ENCODE results near the gene KBTBD3.

Gene KBTBD3, protein sequence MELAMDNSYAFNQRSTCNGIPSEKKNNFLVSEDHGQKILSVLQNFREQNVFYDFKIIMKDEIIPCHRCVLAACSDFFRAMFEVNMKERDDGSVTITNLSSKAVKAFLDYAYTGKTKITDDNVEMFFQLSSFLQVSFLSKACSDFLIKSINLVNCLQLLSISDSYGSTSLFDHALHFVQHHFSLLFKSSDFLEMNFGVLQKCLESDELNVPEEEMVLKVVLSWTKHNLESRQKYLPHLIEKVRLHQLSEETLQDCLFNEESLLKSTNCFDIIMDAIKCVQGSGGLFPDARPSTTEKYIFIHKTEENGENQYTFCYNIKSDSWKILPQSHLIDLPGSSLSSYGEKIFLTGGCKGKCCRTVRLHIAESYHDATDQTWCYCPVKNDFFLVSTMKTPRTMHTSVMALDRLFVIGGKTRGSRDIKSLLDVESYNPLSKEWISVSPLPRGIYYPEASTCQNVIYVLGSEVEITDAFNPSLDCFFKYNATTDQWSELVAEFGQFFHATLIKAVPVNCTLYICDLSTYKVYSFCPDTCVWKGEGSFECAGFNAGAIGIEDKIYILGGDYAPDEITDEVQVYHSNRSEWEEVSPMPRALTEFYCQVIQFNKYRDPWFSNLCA

DNA sequence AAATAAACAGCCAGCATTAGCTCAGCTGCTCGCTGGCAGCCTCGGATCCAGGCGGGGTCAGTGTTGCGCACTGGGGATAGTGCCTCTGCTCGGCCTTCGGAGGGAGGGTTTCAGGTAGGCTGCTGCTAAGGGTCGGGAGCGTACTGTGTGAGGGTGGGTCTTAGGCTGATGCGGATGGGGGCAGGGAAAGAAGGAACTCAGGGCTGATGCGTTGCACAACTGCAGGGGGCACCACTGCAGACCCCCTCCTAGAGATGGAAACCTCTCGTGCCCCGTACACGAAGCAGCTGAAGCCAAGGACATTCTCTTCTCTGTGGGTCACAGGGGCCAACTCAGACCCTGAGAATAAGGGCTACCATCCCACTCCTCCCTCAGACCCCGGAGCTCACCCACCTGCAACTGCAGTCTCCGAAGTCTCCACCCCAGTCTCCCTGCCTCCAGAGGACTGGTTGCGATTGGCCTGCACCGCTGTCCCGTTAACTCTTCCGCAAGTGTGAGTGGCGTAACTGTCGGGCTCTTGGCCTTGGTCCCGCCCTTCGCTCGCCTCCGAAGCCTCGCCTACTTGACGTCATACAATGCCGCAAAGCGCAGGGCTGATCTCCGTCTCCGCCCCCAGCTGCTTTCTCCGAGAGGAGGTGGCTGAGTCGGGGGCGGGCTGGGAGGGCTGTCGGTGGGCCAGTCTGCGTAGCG is at the start of gene KBTBD3:
KBTBD3 (minus strand) TSS at position 429 of the 690 bp plus-strand sequence. CDS start 18,250 bp downstream, outside the sequence.
- DNase-seq (ENCODE audit: low spot score in 2 of 2) (peak; percentile 96 to 98), ATAC-seq (replicated peaks; ENCODE audit: extremely low read depth, poor library complexity, severe bottlenecking) (peak; percentile 94)
- Mint-ChIP-seq H3K27me3 (no peaks in the 10 kb centered on the region), H3K27ac (ENCODE audit: low read depth) (peak within 1 kb of the TSS; percentile 95), H3K36me3 (ENCODE audit: insufficient read depth) (peaks cover 28% of the 10 kb centered on the region), H3K4me3 (peak within 1 kb of the TSS; percentile 95), H3K4me1 (peaks cover 57% of the 10 kb centered on the region), H3K9me3 (no peaks in the 10 kb centered on the region)

DNA sequence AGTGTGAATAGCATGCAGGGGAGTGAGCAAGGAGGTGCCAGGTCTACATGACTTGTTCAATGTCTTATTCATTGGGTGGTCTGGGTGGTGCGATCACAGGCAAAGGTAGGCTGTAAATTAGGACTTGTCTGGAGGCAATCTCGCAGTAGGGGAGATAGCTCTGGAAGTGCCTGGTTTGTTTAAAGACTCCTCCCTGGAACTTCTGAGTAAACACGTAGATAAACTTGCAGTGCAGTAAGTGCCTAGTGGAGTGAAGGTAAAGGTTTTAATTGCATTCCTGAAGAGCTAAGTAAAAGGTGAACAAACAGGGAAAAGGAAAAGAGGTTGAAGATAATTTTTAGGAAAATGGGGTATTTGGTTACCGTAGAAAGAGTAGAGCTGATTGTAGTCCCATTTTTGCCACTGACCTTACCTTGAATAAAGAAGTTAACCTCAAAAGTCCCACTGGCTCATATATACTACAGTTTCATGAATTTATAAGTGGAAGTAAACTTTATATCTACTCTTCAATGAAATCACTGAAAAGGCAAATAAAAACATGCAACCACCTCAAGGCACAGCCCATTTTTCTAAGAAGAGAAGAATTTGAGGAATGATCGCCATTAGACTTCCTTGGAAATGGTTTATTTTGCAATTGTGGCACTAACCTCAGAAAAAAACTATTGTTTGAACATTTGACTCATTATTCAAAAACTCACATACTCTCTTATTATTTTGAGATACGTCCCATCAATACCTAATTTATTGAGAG is 44.6 kb upstream of the KBTBD3 start:
- no peaks in the 10 kb centered on the region for H3K9me3 Mint-ChIP-seq
- ATAC-seq (replicated peaks; ENCODE audit: extremely low read depth, poor library complexity, severe bottlenecking) (no peak), DNase-seq (ENCODE audit: low spot score in 2 of 2) (no peak)
- peaks cover 47% of the 10 kb centered on the region for H3K27me3 Mint-ChIP-seq
- no peak overlapping the region for H3K27ac Mint-ChIP-seq (ENCODE audit: low read depth)
- H3K4me1 Mint-ChIP-seq, result no peaks in the 10 kb centered on the region
- no peaks in the 10 kb centered on the region for H3K36me3 Mint-ChIP-seq (ENCODE audit: insufficient read depth)
- H3K4me3 Mint-ChIP-seq, result no peak overlapping the region

DNA sequence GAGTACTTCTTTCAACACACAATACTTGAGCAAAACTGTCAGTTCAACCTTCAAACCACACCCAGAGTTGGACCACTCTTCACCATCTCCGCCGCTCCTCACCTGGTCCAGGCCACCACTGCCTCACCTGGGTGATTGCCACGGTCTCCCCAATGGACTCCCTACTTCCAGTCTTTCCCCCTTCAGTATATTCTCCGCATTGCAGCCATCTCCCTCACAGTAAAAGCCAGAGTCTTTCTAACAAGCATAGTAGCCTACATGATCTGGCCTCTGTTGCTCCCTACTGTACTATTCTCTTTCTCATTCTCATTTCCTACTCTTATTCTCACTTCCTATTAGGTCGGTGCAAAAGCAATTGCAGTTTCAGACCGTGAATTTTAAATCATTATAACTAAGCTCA is 28.8 kb upstream of the KBTBD3 start:
- ATAC-seq (replicated peaks; ENCODE audit: extremely low read depth, poor library complexity, severe bottlenecking), result no peak
- no peaks in the 10 kb centered on the region for H3K36me3 Mint-ChIP-seq (ENCODE audit: insufficient read depth)
- H3K9me3 Mint-ChIP-seq, result no peaks in the 10 kb centered on the region
- no peaks in the 10 kb centered on the region for H3K4me1 Mint-ChIP-seq
- peaks cover 12% of the 10 kb centered on the region for H3K27me3 Mint-ChIP-seq
- no peak for DNase-seq (ENCODE audit: low spot score in 2 of 2)
- H3K4me3 Mint-ChIP-seq, result no peak overlapping the region
- H3K27ac Mint-ChIP-seq (ENCODE audit: low read depth), result no peak overlapping the region

DNA sequence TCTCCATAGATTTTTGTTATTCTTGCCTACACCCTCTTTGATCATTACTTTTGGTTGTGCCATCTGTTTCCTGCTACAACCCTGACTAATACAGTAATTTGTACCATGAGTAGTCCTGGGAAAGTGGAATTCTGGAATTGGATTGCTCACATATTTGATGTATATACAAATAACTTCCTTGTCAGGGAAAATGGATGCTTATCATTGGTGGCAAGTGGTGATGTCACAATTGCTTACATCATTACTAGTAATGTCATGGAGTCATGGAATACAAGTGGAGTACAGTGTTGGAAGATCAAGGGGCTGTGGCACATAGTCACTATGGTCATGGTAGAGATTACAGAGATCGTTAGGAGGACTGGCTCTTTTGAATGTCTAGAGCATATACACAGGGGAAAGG is 24.7 kb upstream of the KBTBD3 start:
- no peaks in the 10 kb centered on the region for H3K27me3 Mint-ChIP-seq
- DNase-seq (ENCODE audit: low spot score in 2 of 2) (no peak), ATAC-seq (replicated peaks; ENCODE audit: extremely low read depth, poor library complexity, severe bottlenecking) (no peak)
- H3K27ac Mint-ChIP-seq (ENCODE audit: low read depth), result no peak overlapping the region
- H3K4me1 Mint-ChIP-seq, result no peaks in the 10 kb centered on the region
- H3K36me3 Mint-ChIP-seq (ENCODE audit: insufficient read depth), result peaks cover 19% of the 10 kb centered on the region
- H3K4me3 Mint-ChIP-seq, result no peak overlapping the region
- H3K9me3 Mint-ChIP-seq, result no peaks in the 10 kb centered on the region

DNA sequence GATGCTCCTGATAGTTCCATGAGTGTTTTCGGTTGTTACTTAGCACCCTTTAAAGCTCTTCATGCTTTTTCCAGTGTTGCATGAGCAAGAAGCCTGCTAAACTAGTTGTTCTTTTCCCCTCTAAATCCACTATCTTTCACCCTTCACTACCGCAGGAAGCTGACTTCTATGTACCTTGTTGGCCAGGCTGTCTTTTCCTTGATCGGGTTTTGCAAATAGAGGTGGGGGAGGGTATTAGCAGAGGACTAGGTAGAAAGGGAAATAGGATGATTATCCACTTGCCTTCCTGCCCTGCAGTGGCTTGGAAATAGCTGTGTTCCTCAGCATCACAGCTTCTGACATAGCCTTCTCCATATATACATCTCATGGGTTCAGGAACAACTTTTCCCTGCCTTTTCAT is 24.2 kb upstream of the KBTBD3 start:
- Mint-ChIP-seq H3K27ac (ENCODE audit: low read depth) (no peak overlapping the region), H3K4me1 (no peaks in the 10 kb centered on the region), H3K9me3 (no peaks in the 10 kb centered on the region), H3K27me3 (no peaks in the 10 kb centered on the region), H3K4me3 (no peak overlapping the region), H3K36me3 (ENCODE audit: insufficient read depth) (peaks cover 23% of the 10 kb centered on the region)
- DNase-seq (ENCODE audit: low spot score in 2 of 2), result no peak
- ATAC-seq (replicated peaks; ENCODE audit: extremely low read depth, poor library complexity, severe bottlenecking), result no peak

DNA sequence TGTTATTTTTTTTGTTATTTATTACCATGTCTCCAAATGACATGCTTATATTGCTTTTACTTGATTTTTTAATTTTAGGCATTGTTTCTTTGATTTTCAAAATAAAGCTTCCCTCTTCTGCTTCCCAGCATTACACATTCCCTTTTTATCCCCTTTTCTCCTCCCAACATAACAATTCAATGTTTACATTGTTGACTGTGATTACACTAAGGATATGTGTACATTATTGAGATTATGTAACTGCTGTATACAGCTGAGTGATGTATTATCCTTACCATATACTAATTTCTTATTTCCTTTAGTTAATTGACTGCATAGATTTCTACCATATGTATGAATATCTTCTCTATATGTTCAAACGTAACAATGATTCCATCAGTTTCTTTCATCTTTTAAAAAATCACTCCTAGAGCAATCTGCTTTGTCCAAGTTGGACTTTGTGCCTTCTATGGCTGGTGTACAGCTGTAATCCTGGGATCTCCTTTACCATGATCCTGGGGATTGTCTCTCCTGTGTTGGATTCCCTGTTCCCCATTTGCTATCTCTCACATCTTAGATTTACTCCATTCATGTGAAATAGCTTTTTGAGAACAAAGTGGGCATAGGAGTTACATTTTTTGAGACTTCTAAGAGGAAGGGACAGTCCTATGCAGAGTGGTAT is 21.9 kb upstream of the KBTBD3 start:
- no peak overlapping the region for H3K4me3 Mint-ChIP-seq
- no peaks in the 10 kb centered on the region for H3K4me1 Mint-ChIP-seq
- ATAC-seq (replicated peaks; ENCODE audit: extremely low read depth, poor library complexity, severe bottlenecking) (no peak), DNase-seq (ENCODE audit: low spot score in 2 of 2) (no peak)
- no peaks in the 10 kb centered on the region for H3K9me3 Mint-ChIP-seq
- H3K27ac Mint-ChIP-seq (ENCODE audit: low read depth), result no peak overlapping the region
- peaks cover 36% of the 10 kb centered on the region for H3K36me3 Mint-ChIP-seq (ENCODE audit: insufficient read depth)
- no peaks in the 10 kb centered on the region for H3K27me3 Mint-ChIP-seq

DNA sequence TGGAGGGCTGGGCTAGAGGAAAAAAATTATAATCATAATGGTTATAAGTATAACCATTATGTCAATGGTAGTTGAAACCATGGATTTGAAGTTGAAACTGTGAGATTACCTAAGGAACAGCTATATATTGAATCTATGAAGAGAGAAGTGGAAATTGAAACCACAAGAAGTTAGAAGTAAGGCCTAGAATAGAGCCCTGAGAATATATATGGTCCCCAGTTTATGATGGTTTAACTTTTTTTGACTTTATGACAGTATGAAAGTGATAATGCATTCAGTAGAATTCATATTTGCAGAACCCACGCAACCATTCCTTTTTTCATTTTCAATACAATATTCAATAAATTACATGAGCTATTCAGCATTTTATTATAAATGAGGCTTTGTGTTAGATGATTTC is 15.3 kb upstream of the KBTBD3 start:
- H3K36me3 Mint-ChIP-seq (ENCODE audit: insufficient read depth), result peaks cover 36% of the 10 kb centered on the region
- H3K4me3 Mint-ChIP-seq, result no peak overlapping the region
- no peaks in the 10 kb centered on the region for H3K9me3 Mint-ChIP-seq
- DNase-seq (ENCODE audit: low spot score in 2 of 2), result no peak
- no peak for ATAC-seq (replicated peaks; ENCODE audit: extremely low read depth, poor library complexity, severe bottlenecking)
- H3K27me3 Mint-ChIP-seq, result no peaks in the 10 kb centered on the region
- no peak overlapping the region for H3K27ac Mint-ChIP-seq (ENCODE audit: low read depth)
- peaks cover 33% of the 10 kb centered on the region for H3K4me1 Mint-ChIP-seq

DNA sequence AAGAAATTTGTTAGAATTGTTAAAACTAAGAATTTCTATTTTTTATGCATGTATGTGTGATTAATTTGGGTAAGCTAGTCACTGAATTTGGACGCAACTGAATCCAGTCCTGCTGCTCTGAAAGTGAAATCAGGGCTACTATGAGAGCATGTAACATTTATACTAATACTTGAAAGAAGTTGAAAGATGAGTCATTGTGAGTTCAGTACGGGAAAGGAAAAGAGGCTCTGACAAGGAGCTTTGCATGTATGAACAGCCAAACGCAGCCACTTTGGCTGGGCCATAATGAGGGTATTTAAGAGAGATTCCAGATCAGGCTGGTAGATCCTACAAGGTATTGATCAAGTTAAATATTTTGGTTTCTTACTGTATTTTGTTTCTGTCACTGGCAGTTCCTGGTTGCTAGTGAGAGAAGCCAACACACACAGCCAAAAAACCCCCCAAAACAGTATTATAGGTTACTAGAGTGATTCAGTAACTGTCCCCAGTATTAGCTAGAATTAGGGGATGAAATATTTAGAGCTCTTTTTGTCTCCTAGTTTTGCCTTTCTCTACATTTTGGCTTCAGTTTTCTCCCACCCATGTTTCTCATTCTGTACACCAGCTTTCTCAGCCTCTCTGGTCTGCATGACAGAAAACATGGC is 14.5 kb upstream of the KBTBD3 start:
- ATAC-seq (replicated peaks; ENCODE audit: extremely low read depth, poor library complexity, severe bottlenecking), result no peak
- H3K27me3 Mint-ChIP-seq, result no peaks in the 10 kb centered on the region
- no peak for DNase-seq (ENCODE audit: low spot score in 2 of 2)
- no peak overlapping the region for H3K27ac Mint-ChIP-seq (ENCODE audit: low read depth)
- no peaks in the 10 kb centered on the region for H3K9me3 Mint-ChIP-seq
- no peak overlapping the region for H3K4me3 Mint-ChIP-seq
- H3K4me1 Mint-ChIP-seq, result peaks cover 38% of the 10 kb centered on the region
- peaks cover 28% of the 10 kb centered on the region for H3K36me3 Mint-ChIP-seq (ENCODE audit: insufficient read depth)

DNA sequence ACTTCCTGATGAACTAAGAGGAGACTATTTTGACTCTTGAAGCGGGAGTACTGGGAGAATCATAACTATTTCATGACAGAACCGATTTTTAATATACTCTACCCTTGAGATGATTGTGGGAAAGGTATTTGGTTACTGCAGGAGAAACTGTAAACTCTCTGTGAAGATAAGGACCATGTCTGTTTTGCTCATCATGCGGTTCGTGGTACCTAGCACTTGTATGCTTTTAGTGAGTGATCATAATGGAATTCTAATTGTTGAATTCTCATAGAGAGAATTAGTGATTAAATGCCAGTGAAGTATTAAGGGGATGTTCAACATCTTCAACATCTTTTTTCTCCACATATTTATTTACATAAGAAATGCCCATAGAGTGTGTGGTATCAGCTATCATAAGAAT is 11.7 kb upstream of the KBTBD3 start:
- Mint-ChIP-seq H3K27ac (ENCODE audit: low read depth) (no peak overlapping the region), H3K4me3 (no peak overlapping the region), H3K9me3 (no peaks in the 10 kb centered on the region), H3K36me3 (ENCODE audit: insufficient read depth) (peaks cover 24% of the 10 kb centered on the region), H3K27me3 (no peaks in the 10 kb centered on the region), H3K4me1 (peaks cover 51% of the 10 kb centered on the region)
- DNase-seq (ENCODE audit: low spot score in 2 of 2) (no peak), ATAC-seq (replicated peaks; ENCODE audit: extremely low read depth, poor library complexity, severe bottlenecking) (no peak)

DNA sequence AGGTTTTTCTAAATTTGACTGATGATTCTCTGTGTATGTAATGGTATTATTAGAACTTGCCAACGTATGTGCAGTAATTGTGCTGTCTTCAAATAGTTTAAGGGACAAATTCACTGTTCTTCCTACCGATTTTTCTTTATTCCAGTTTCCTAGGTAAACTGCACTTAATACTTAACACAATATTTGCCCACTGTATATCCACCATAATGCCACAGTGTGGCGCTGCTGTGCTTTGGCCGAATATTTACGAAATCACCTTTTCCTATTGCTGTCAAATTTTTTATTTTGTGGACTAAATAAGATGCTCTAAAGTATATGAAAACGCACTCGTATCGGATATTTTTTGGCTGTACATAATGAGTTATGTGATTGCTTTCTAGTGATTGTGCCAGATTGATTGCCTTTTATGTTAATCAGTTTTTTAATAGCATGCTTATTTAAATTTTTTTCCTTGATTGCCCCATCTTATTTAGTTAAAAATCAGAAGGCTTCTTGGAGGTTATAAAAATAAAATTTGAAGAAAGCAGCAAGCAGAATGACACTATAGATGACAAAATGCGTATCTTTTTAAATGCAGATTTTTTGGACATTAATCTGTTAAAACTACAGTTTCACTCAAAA is 10.8 kb upstream of the KBTBD3 start:
- H3K9me3 Mint-ChIP-seq, result no peaks in the 10 kb centered on the region
- no peak for ATAC-seq (replicated peaks; ENCODE audit: extremely low read depth, poor library complexity, severe bottlenecking)
- H3K27me3 Mint-ChIP-seq, result no peaks in the 10 kb centered on the region
- H3K4me3 Mint-ChIP-seq, result peak overlapping the region; percentile 26
- H3K27ac Mint-ChIP-seq (ENCODE audit: low read depth), result no peak overlapping the region
- peaks cover 22% of the 10 kb centered on the region for H3K36me3 Mint-ChIP-seq (ENCODE audit: insufficient read depth)
- peak in 1 of 2 donors; percentile 22 for DNase-seq (ENCODE audit: low spot score in 2 of 2)
- peaks cover 54% of the 10 kb centered on the region for H3K4me1 Mint-ChIP-seq

DNA sequence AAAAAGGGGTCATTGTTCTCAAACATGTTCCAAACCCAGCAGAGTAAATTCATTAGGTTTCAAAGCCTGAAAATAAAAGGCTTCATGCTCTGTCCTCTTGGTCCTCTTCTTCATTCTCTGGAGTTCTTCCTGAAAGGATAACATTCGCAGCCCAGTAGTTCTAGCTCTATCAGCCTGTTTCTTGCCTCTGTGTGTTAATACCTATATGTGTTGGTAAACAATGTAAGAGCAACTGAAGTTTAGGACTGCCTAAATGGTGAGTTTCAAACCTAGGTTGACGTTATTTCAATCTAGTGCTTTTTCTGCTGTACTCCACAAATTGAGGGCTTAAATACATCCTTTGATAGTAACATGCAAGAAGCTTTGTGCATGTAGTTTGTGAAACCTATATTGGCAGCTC is 9.7 kb upstream of the KBTBD3 start:
- Mint-ChIP-seq H3K4me3 (no peak overlapping the region), H3K9me3 (no peaks in the 10 kb centered on the region), H3K27me3 (no peaks in the 10 kb centered on the region), H3K36me3 (ENCODE audit: insufficient read depth) (peaks cover 22% of the 10 kb centered on the region), H3K4me1 (peaks cover 56% of the 10 kb centered on the region), H3K27ac (ENCODE audit: low read depth) (peak overlapping the region; percentile 0)
- DNase-seq (ENCODE audit: low spot score in 2 of 2) (no peak), ATAC-seq (replicated peaks; ENCODE audit: extremely low read depth, poor library complexity, severe bottlenecking) (no peak)

All from central memory CD8-positive, alpha-beta T cell (primary cell).